HG03460 (cell line): ENCODE data around the gene RAB15.
A peak's percentile ranks its signal among the peaks of the same experiment; 100 is the strongest.

Experiments
- ATAC-seq: cut with Tn5 transposase; IDR thresholded peaks from one replicate; pipeline ENCODE4 v1.9.1; 2021; ENCODE audit not compliant: unreplicated experiment

Gene RAB15

GRCh38 chr14:64990939-64991338 lies 18.8 kb upstream of the RAB15 start:
- no peak for ATAC-seq

GRCh38 chr14:64990296-64990695 lies 18.2 kb upstream of the RAB15 start:
- no peak for ATAC-seq

- peak; percentile 3 for ATAC-seq
Observed at GRCh38 chr14:64987438-64987767, 15.3 kb upstream of the RAB15 start.

GRCh38 chr14:64986648-64987437 lies 14.7 kb upstream of the RAB15 start, which contains the start of gene FNTB:
Gene FNTB (plus strand): TSS chr14:64986895. CDS start chr14:64986954, 59 bp downstream.
- ATAC-seq, result peak; percentile 94

GRCh38 chr14:64983439-64984310 lies 11.5 kb upstream of the RAB15 start:
- ATAC-seq, result no peak

- no peak for ATAC-seq
Observed at GRCh38 chr14:64979336-64980074, 7.4 kb upstream of the RAB15 start.

GRCh38 chr14:64974563-64974962 lies 2.4 kb upstream of the RAB15 start:
- no peak for ATAC-seq

GRCh38 chr14:64973826-64974225 lies 1.7 kb upstream of the RAB15 start:
- no peak for ATAC-seq

- ATAC-seq, result no peak
Observed at GRCh38 chr14:64973026-64973442, 898 bp upstream of the RAB15 start.

GRCh38 chr14:64971491-64971942 lies 619 bp downstream of the RAB15 start:
- ATAC-seq, result no peak

GRCh38 chr14:64970776-64971477 lies 1.2 kb downstream of the RAB15 start:
- no peak for ATAC-seq

- ATAC-seq, result no peak
Observed at GRCh38 chr14:64970041-64970440, 2.1 kb downstream of the RAB15 start.

- ATAC-seq, result no peak
Observed at GRCh38 chr14:64968651-64969050, 3.5 kb downstream of the RAB15 start.

- no peak for ATAC-seq
Observed at GRCh38 chr14:64968167-64968566, 4.0 kb downstream of the RAB15 start.

- no peak for ATAC-seq
Observed at GRCh38 chr14:64966976-64967375, 5.2 kb downstream of the RAB15 start.

- ATAC-seq, result no peak
Observed at GRCh38 chr14:64965356-64966000, 6.7 kb downstream of the RAB15 start.

GRCh38 chr14:64963611-64964010 lies 8.5 kb downstream of the RAB15 start:
- ATAC-seq, result no peak

- no peak for ATAC-seq
Observed at GRCh38 chr14:64960762-64961276, 11.3 kb downstream of the RAB15 start.

GRCh38 chr14:64958743-64959142 lies 13.4 kb downstream of the RAB15 start:
- no peak for ATAC-seq

- ATAC-seq, result no peak
Observed at GRCh38 chr14:64958201-64958600, 13.9 kb downstream of the RAB15 start.
